Activated B cell treated with CpG ODN at 0.5 μM for 24 hours (primary cell): Measurements from ENCODE around the gene CSNK1A1L. TPM values are rescaled to one million over a fixed set of nuclear protein-coding genes. Genes with fewer than 3 reads are reported as not detected.

Experiments used
- ATAC-seq: fragments of 200-7000 bp; cut with Tn5 transposase; one replicate; pipeline ENCODE4 v1.10.0; 2021; ENCODE audit warnings: low read depth, mild to moderate bottlenecking, moderate library complexity
- CTCF ChIA-PET: fragments of 350-600 bp; sonication (Branson Sonifier 250); formaldehyde crosslinking; loops from one replicate; lab custom pipeline; 2021; ENCODE audit warnings: antibody characterized with exemption; lab: Charles Lee
- POLR2A ChIA-PET: fragments of 350-600 bp; sonication (Branson Sonifier 250); formaldehyde crosslinking; loops from one replicate; lab custom pipeline; 2021; ENCODE audit warnings: antibody characterized with exemption; lab: Charles Lee
- DNase-seq: peaks from one replicate; pipeline ENCODE4 v3.0.0; 2022
- H3K27ac Mint-ChIP-seq: one replicate; pipeline ENCODE4 v1.8.0; 2020; ENCODE audit warnings: mixed read lengths
- H3K27me3 Mint-ChIP-seq: one replicate; pipeline ENCODE4 v1.8.0; 2021; ENCODE audit warnings: mixed read lengths
- H3K36me3 Mint-ChIP-seq: one replicate; pipeline ENCODE4 v1.8.0; 2021; ENCODE audit warnings: low read depth, mixed read lengths
- H3K4me1 Mint-ChIP-seq: one replicate; pipeline ENCODE4 v1.8.0; 2021; ENCODE audit warnings: mixed read lengths
- H3K4me3 Mint-ChIP-seq: one replicate; pipeline ENCODE4 v1.8.0; 2020; ENCODE audit warnings: mild to moderate bottlenecking, mixed read lengths
- H3K9me3 Mint-ChIP-seq: one replicate; pipeline ENCODE4 v1.8.0; 2020; ENCODE audit warnings: mixed read lengths
- intact Hi-C: fragments of 100-400 bp; cut with micrococcal nuclease; formaldehyde crosslinking; loops from one replicate; pipeline ENCODE4 v1.15.1; 2024
- total RNA-seq: library from RNA; stranded (reverse); gene quantifications from 2 replicates; pipeline ENCODE4 v1.2.3, GENCODE V29; 2022
- TF ChIP-seq, protein P1 (sequence below): fragments of 200-600 bp; IDR thresholded peaks from one replicate; pipeline ENCODE4 v1.8.0; 2022; ENCODE audit warnings: antibody characterized with exemption, mild to moderate bottlenecking

The CSNK1A1L gene
- total RNA-seq, 1 donor from 2014 or later, result not detected

DNA sequence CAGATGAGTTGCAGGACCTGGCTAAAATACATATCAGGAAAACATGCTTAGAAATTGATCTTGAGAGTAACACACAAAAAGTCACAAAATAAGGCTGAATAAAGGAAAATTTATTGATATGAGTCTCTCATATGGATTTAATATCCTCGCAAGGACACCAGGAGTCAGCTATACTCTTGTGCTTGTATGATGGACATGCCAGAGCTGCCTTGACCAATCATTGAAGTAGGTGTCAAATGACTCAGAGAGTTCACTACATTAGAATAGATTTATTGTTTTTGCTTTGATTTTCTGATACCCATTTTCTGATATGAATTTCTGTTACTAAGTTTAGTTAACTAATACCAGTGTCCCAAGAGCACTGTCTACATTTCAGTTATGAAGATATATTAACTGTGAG is 37.4 kb upstream of the CSNK1A1L start:
- no peaks in the 10 kb centered on the region for H3K36me3 Mint-ChIP-seq
- ChIA-PET POLR2A (no interaction called here), CTCF (no interaction called here)
- ATAC-seq (no peak), DNase-seq (no peak)
- no peaks in the 10 kb centered on the region for H3K27me3 Mint-ChIP-seq
- no peaks in the 10 kb centered on the region for H3K4me1 Mint-ChIP-seq
- intact Hi-C loops, result no loop called here
- no peaks in the 10 kb centered on the region for H3K9me3 Mint-ChIP-seq
- H3K4me3 Mint-ChIP-seq, result no peak overlapping the region
- TF ChIP-seq, protein P1, sequence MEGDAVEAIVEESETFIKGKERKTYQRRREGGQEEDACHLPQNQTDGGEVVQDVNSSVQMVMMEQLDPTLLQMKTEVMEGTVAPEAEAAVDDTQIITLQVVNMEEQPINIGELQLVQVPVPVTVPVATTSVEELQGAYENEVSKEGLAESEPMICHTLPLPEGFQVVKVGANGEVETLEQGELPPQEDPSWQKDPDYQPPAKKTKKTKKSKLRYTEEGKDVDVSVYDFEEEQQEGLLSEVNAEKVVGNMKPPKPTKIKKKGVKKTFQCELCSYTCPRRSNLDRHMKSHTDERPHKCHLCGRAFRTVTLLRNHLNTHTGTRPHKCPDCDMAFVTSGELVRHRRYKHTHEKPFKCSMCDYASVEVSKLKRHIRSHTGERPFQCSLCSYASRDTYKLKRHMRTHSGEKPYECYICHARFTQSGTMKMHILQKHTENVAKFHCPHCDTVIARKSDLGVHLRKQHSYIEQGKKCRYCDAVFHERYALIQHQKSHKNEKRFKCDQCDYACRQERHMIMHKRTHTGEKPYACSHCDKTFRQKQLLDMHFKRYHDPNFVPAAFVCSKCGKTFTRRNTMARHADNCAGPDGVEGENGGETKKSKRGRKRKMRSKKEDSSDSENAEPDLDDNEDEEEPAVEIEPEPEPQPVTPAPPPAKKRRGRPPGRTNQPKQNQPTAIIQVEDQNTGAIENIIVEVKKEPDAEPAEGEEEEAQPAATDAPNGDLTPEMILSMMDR, result no peak
- no peak overlapping the region for H3K27ac Mint-ChIP-seq

DNA sequence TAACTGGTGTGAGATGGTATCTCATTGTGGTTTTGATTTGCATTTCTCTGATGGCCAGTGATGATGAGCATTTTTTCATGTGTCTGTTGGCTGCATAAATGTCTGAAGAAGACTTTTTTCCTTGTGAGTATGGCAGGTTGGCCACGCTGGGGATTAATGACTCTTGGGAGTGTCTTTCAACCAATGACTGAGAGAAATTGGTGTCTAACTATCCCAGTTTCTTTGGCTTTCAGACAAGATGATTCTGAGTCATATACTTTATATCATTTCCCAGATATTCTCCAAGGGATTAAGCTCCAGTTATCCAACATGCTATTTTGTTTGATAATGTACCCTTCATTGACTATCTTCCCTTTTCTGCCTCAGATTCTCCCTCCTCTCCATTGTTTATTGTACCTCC is 35.5 kb upstream of the CSNK1A1L start:
- intact Hi-C loops, result no loop called here
- Mint-ChIP-seq H3K4me1 (no peaks in the 10 kb centered on the region), H3K36me3 (no peaks in the 10 kb centered on the region), H3K27ac (no peak overlapping the region), H3K9me3 (no peaks in the 10 kb centered on the region), H3K4me3 (no peak overlapping the region), H3K27me3 (no peaks in the 10 kb centered on the region)
- CTCF ChIA-PET, result no interaction called here
- ATAC-seq, result no peak
- TF ChIP-seq, protein P1, result no peak
- POLR2A ChIA-PET, result no interaction called here
- DNase-seq, result no peak

DNA sequence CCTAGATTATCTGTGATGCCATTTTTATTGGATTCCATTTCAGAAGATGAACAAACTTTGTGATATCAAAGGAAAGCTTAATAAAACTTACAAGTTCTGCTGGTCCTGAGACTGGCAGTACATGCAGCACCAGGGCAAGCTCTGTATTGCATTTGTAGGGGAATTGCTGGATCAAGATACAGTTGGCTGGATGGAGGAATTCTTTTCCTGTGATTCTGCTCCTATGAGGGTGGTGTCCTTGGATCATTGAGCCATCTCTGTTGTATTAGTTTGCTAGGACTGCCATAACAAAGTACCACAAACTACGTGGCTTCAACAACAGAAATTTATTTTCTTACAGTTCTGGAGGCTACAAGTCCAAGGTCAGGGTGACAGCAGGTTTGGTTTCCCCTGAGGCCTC is 33.9 kb upstream of the CSNK1A1L start:
- ATAC-seq, result no peak
- intact Hi-C loops, result no loop called here
- no peak for DNase-seq
- Mint-ChIP-seq H3K4me1 (no peaks in the 10 kb centered on the region), H3K36me3 (no peaks in the 10 kb centered on the region), H3K27me3 (no peaks in the 10 kb centered on the region), H3K4me3 (no peak overlapping the region), H3K9me3 (no peaks in the 10 kb centered on the region), H3K27ac (no peak overlapping the region)
- TF ChIP-seq, protein P1, result no peak
- ChIA-PET POLR2A (no interaction called here), CTCF (no interaction called here)

DNA sequence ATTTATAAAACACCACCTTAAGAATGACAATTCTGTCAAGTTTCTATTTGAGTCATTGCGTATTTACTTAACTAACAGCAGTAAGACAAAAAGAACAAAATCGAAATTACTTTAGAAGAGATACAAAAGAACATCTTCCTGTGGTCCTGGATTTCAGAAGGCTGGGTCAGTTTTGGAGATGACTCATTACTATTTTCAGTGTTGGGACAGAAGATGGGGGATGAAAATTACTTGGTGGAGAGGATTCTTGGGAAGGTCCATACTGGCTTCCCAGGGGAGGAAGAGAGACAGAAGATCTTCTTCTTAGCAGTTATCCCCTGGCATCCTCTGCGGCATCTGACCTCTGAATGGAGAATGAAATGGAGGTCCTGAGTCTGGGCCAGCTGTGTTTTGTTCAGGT is 33.5 kb upstream of the CSNK1A1L start:
- TF ChIP-seq, protein P1, result no peak
- Mint-ChIP-seq H3K4me1 (no peaks in the 10 kb centered on the region), H3K27ac (no peak overlapping the region), H3K9me3 (no peaks in the 10 kb centered on the region), H3K36me3 (no peaks in the 10 kb centered on the region), H3K4me3 (no peak overlapping the region), H3K27me3 (no peaks in the 10 kb centered on the region)
- DNase-seq, result no peak
- ChIA-PET CTCF (no interaction called here), POLR2A (no interaction called here)
- ATAC-seq, result no peak
- intact Hi-C loops, result no loop called here

DNA sequence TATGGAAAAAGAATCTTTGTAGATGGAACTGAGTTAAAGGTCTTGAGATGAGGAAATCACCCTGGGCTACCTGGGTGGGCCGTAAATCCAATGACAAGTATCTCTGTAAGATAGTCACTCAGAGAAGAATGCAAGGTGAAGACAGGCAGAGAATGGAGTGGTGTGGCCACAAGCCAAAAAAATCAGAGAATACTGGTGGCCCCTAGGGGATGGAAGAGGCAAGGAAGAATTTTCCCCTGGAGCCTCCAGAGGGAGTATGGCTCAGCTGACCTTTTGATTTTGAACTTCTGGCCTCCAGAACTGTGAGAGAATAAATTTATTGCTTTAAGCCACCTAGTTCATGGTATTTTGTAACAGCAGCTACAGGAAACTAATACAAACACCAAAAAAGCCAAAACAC is 32.7 kb upstream of the CSNK1A1L start:
- CTCF ChIA-PET, result no interaction called here
- H3K4me1 Mint-ChIP-seq, result no peaks in the 10 kb centered on the region

More for the DNA sequence above, 32.7 kb upstream of the CSNK1A1L start:
- DNase-seq (no peak), ATAC-seq (no peak)
- TF ChIP-seq, protein P1, result no peak
- Mint-ChIP-seq H3K9me3 (no peaks in the 10 kb centered on the region), H3K4me3 (no peak overlapping the region), H3K27me3 (no peaks in the 10 kb centered on the region), H3K27ac (no peak overlapping the region), H3K36me3 (no peaks in the 10 kb centered on the region)
- intact Hi-C loops, result no loop called here
- POLR2A ChIA-PET, result no interaction called here
